RWPE2 (cell line): ENCODE results near the gene TTYH1.

Experiments
- ATAC-seq: fragments of 200-7000 bp; cut with Tn5 transposase; 3 replicates; pipeline ENCODE4 v1.9.1; 2021; ENCODE audit warnings: low read depth
- DNase-seq: peaks from one replicate; pipeline ENCODE4 v3.0.0-alpha.2; 2020; ENCODE audit warnings: low spot score
- H3K27ac ChIP-seq: fragments of 450-650 bp; 2 replicates; pipeline ENCODE4 v1.5.1; 2017; ENCODE audit warnings: mild to moderate bottlenecking; ENCODE audit not compliant: poor library complexity, severe bottlenecking
- H3K27me3 ChIP-seq: fragments of 250-450 bp; sonication (Bioruptor Pico); 2 replicates; pipeline ENCODE4 v1.5.1; 2021; ENCODE audit warnings: mild to moderate bottlenecking, moderate library complexity; ENCODE audit not compliant: insufficient read depth, poor library complexity, severe bottlenecking
- H3K36me3 ChIP-seq: fragments of 250-450 bp; sonication (Bioruptor Pico); 2 replicates; pipeline ENCODE4 v1.5.1; 2020; ENCODE audit warnings: low read depth, mild to moderate bottlenecking, moderate library complexity
- H3K4me1 ChIP-seq: fragments of 250-450 bp; sonication (Bioruptor Pico); 2 replicates; pipeline ENCODE4 v1.5.1; 2021; ENCODE audit warnings: mild to moderate bottlenecking, moderate library complexity; ENCODE audit not compliant: insufficient read depth, poor library complexity, severe bottlenecking
- H3K4me3 ChIP-seq: fragments of 250-450 bp; sonication (Bioruptor Pico); 2 replicates; pipeline ENCODE4 v1.5.1; 2021; ENCODE audit warnings: mild to moderate bottlenecking, moderate library complexity; ENCODE audit not compliant: severe bottlenecking
- H3K9me3 ChIP-seq: fragments of 250-450 bp; sonication (Bioruptor Pico); 2 replicates; pipeline ENCODE4 v1.5.1; 2021; ENCODE audit warnings: mild to moderate bottlenecking, moderate library complexity; ENCODE audit not compliant: severe bottlenecking
- CTCF ChIP-seq: fragments of 450-650 bp; IDR thresholded peaks from one replicate; pipeline ENCODE4 v1.5.1; 2017; ENCODE audit warnings: mild to moderate bottlenecking, moderate library complexity; ENCODE audit not compliant: poor library complexity, severe bottlenecking

TTYH1 gene

DNA sequence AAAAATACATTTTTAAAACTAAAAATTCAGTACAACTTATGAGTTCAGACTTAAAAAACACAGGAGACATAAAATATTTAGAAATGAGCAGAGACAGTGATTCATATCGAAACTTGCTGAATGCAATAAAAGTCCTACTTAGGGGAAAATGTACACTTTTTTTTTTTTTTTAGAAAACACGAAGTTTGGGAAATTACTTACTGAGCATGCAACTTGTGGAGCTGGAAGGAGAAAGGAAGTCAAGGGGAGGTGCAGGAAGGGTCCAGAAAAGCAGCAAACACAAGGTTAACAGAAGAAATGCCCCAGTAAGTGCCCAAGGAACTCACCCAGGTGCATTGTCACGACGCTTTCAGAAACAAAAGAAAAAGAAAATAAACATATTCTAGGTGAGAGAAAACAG is 31.9 kb upstream of the TTYH1 start:
- Histone ChIP-seq H3K27me3 (peaks cover 18% of the 10 kb centered on the region), H3K36me3 (no peaks in the 10 kb centered on the region), H3K4me1 (no peaks in the 10 kb centered on the region), H3K4me3 (no peak overlapping the region), H3K9me3 (no peaks in the 10 kb centered on the region), H3K27ac (no peak overlapping the region)
- DNase-seq (no peak), ATAC-seq (no peak)
- TF ChIP-seq CTCF = no peak

- no peak for TF ChIP-seq CTCF
- H3K4me1 ChIP-seq = no peaks in the 10 kb centered on the region
- H3K27ac ChIP-seq = no peak overlapping the region
- no peak overlapping the region for H3K4me3 ChIP-seq
- H3K27me3 ChIP-seq = peaks cover 41% of the 10 kb centered on the region
- no peaks in the 10 kb centered on the region for H3K36me3 ChIP-seq
- no peak for DNase-seq
- peak; percentile 53 for ATAC-seq
- no peaks in the 10 kb centered on the region for H3K9me3 ChIP-seq
These were observed 27.1 kb upstream of the TTYH1 start for GRCh38 chr19:54387991-54388801.

DNA sequence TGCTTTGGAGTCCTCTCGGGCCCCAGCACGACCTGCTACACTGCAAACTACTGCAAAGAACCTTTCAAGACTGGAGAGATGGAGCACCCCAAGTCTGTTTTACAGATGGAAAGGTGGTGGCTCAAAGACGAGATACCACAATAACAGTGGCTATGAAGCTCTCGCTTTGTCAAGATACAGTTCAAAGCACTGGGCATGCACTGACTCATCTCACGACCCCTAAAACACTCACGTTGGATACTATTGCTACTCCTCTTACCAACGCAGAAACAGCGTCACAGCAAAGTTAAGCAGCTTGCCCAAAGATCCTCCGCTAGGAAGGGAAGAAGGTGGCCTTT is 26.5 kb upstream of the TTYH1 start:
- Histone ChIP-seq H3K36me3 (no peaks in the 10 kb centered on the region), H3K9me3 (no peaks in the 10 kb centered on the region), H3K4me3 (no peak overlapping the region), H3K27ac (no peak overlapping the region), H3K4me1 (no peaks in the 10 kb centered on the region), H3K27me3 (peaks cover 41% of the 10 kb centered on the region)
- DNase-seq (no peak), ATAC-seq (no peak; the same call in 2 of the 3 replicates)
- TF ChIP-seq CTCF = no peak

DNA sequence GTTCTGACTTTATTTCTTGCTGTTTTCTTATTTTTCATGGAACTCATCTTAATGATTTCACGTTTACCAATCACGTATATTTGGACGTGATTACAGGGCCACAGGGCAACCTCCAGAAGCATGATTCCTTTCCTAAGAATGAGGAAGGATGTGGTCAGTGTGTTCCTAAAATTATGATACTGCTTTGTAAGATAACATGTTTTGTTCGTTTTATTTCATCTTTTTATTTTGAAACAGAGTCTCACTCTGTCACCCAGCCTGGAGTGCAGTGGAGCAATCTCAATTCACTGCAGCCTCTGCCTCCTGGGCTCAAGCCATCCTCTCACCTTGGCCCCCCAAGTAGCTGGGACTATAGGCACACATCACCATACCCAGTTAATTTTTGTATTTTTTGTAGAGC is 25.7 kb upstream of the TTYH1 start:
- no peak for ATAC-seq
- Histone ChIP-seq H3K27ac (no peak overlapping the region), H3K4me1 (no peaks in the 10 kb centered on the region), H3K9me3 (no peaks in the 10 kb centered on the region), H3K4me3 (no peak overlapping the region), H3K36me3 (no peaks in the 10 kb centered on the region), H3K27me3 (peaks cover 41% of the 10 kb centered on the region)
- TF ChIP-seq CTCF = no peak
- no peak for DNase-seq

- ATAC-seq (no peak), DNase-seq (no peak)
- H3K36me3 ChIP-seq = no peaks in the 10 kb centered on the region
- H3K27ac ChIP-seq = no peak overlapping the region
- peak; percentile 86 for TF ChIP-seq CTCF
- H3K4me1 ChIP-seq = no peaks in the 10 kb centered on the region
- no peak overlapping the region for H3K4me3 ChIP-seq
- H3K27me3 ChIP-seq = peaks cover 39% of the 10 kb centered on the region
- no peaks in the 10 kb centered on the region for H3K9me3 ChIP-seq
These were observed 24.2 kb upstream of the TTYH1 start for GRCh38 chr19:54390942-54391577.
